Liver (tissue), 9 donors: Measurements from ENCODE around the gene STX16. TPM values are rescaled to one million over a fixed set of nuclear protein-coding genes. Genes with fewer than 3 reads are reported as not detected.

ENCODE experiments used
- DNase-seq: peaks from one replicate; pipeline ENCODE4 v3.0.0-alpha.2; 2017; ENCODE audit warnings: low spot score
- H3K27ac ChIP-seq, 2 donors: one replicate each; pipeline ENCODE4 v1.7.0; 2013; ENCODE audit warnings: inconsistent platforms in 2 of 2, low read length in 2 of 2, control low read depth in 1 of 2, low read depth in 1 of 2, mild to moderate bottlenecking in 1 of 2
- H3K27me3 ChIP-seq, 4 donors: one replicate each; pipeline versions ENCODE4 v1.6.1 to v1.7.0; 2013; ENCODE audit warnings: low read length in 3 of 4, inconsistent platforms in 1 of 4, mild to moderate bottlenecking in 1 of 4, moderate library complexity in 1 of 4; ENCODE audit not compliant: control insufficient read depth in 4 of 4, insufficient read depth in 4 of 4
- H3K36me3 ChIP-seq, 4 donors: one replicate each; pipeline versions ENCODE4 v1.6.1 to v1.7.0; 2013; ENCODE audit warnings: low read length in 3 of 4, mild to moderate bottlenecking in 3 of 4, low read depth in 1 of 4, moderate library complexity in 1 of 4; ENCODE audit not compliant: control insufficient read depth in 4 of 4, insufficient read depth in 3 of 4
- H3K4me1 ChIP-seq, 4 donors: one replicate each; pipeline versions ENCODE4 v1.6.1 to v1.7.0; 2013; ENCODE audit warnings: low read length in 3 of 4, mild to moderate bottlenecking in 3 of 4, moderate library complexity in 1 of 4; ENCODE audit not compliant: control insufficient read depth in 4 of 4, insufficient read depth in 4 of 4
- H3K4me3 ChIP-seq, 3 donors: one replicate each; pipeline versions ENCODE4 v1.6.1 to v1.7.0; 2013; ENCODE audit warnings: low read length in 3 of 3, control low read depth in 1 of 3, low read depth in 1 of 3, mild to moderate bottlenecking in 1 of 3
- H3K9ac ChIP-seq, 2 donors: one replicate each; pipeline ENCODE4 v1.7.0; 2013; ENCODE audit warnings: low read length in 2 of 2, mild to moderate bottlenecking in 2 of 2, moderate library complexity in 2 of 2, control low read depth in 1 of 2, low read depth in 1 of 2
- H3K9me3 ChIP-seq, 4 donors: one replicate each; pipeline versions ENCODE4 v1.6.1 to v1.7.0; 2013; ENCODE audit warnings: low read length in 3 of 4; ENCODE audit not compliant: control insufficient read depth in 4 of 4
- ATF3 ChIP-seq: IDR thresholded peaks from 2 replicates; pipeline ENCODE4 v1.6.1; 2016; ENCODE audit warnings: antibody characterized with exemption
- CTCF ChIP-seq: fragments of 150-350 bp; IDR thresholded peaks from 2 replicates; pipeline ENCODE4 v1.5.1; 2017; ENCODE audit warnings: improper control_type of control experiment, low read depth, low read length; ENCODE audit not compliant: missing input control
- EGR1 ChIP-seq, 2 donors: IDR thresholded peaks; 2 replicates each; pipeline ENCODE4 v1.6.1; 2016 to 2018; ENCODE audit warnings: antibody characterized with exemption in 2 of 2, low read depth in 2 of 2
- GABPA ChIP-seq, 2 donors: IDR thresholded peaks in 1 of 2; conservative IDR thresholded peaks in 1 of 2; 2 replicates each; pipeline ENCODE4 v1.6.1; 2016; ENCODE audit warnings: antibody characterized with exemption in 2 of 2, mild to moderate bottlenecking in 1 of 2, moderate library complexity in 1 of 2
- HNF4A ChIP-seq, 2 donors: conservative IDR thresholded peaks; 2 replicates each; pipeline ENCODE4 v1.6.1; 2016; ENCODE audit warnings: antibody characterized with exemption in 2 of 2, mild to moderate bottlenecking in 2 of 2
- HNF4G ChIP-seq: IDR thresholded peaks from 2 replicates; pipeline ENCODE4 v1.6.1; 2016; ENCODE audit warnings: antibody characterized with exemption
- JUND ChIP-seq, 2 donors: IDR thresholded peaks; 2 replicates each; pipeline ENCODE4 v1.6.1; 2016; ENCODE audit warnings: antibody characterized with exemption in 2 of 2
- NR2F2 ChIP-seq: IDR thresholded peaks from 2 replicates; pipeline ENCODE4 v1.6.1; 2016; ENCODE audit warnings: antibody characterized with exemption
- RAD21 ChIP-seq, 2 donors: IDR thresholded peaks; 2 replicates each; pipeline ENCODE4 v1.6.1; 2016; ENCODE audit warnings: antibody characterized with exemption in 2 of 2, mild to moderate bottlenecking in 2 of 2
- REST ChIP-seq: IDR thresholded peaks from 2 replicates; pipeline ENCODE4 v1.6.1; 2016; ENCODE audit warnings: antibody characterized with exemption, mild to moderate bottlenecking
- SP1 ChIP-seq: IDR thresholded peaks from 2 replicates; pipeline ENCODE4 v1.6.1; 2018; ENCODE audit warnings: antibody characterized with exemption, mild to moderate bottlenecking
- TAF1 ChIP-seq: conservative IDR thresholded peaks from 2 replicates; pipeline ENCODE4 v1.6.1; 2016; ENCODE audit warnings: antibody characterized with exemption, mild to moderate bottlenecking
- YY1 ChIP-seq: IDR thresholded peaks from 2 replicates; pipeline ENCODE4 v1.6.1; 2016; ENCODE audit warnings: antibody characterized with exemption, mild to moderate bottlenecking
- ZBTB33 ChIP-seq: IDR thresholded peaks from 2 replicates; pipeline ENCODE4 v1.6.1; 2016; ENCODE audit warnings: antibody characterized with exemption
- WGBS: extraction: QIAGEN DNeasy Blood & Tissue Kit; methylation state at CpG from one replicate; pipeline ENCODE4 v1.1.7; 2013; 5-methylcytosine and 5-hydroxymethylcytosine counted together
- polyA plus RNA-seq, 2 donors: library from polyadenylated mRNA; stranded (reverse) in 1 of 2; unstranded in 1 of 2; fragments of 200-250 nt in 1 of 2; fragments of >200 nt in 1 of 2; fragmentation: Nextera tagmentation in 1 of 2; extraction: Ambion mirVana in 1 of 2; gene quantifications; one replicate each; pipeline versions ENCODE4 v1.2.1 to v1.2.3, GENCODE V29; 2013 to 2015
- total RNA-seq, 2 donors: library from RNA; depleted of rRNA; stranded (reverse); fragments of >200 nt; gene quantifications; one replicate each; pipeline ENCODE4 v1.2.3, GENCODE V29; 2014
- donor health status: healthy.
- donor health status: healthy.
- donor health status: healthy.
- donor health status: healthy.
- donor health status: healthy.

STX16 gene
- total and polyA plus RNA-seq, 4 donors: 8.5 to 32.5 (median 16.6) TPM

DNA sequence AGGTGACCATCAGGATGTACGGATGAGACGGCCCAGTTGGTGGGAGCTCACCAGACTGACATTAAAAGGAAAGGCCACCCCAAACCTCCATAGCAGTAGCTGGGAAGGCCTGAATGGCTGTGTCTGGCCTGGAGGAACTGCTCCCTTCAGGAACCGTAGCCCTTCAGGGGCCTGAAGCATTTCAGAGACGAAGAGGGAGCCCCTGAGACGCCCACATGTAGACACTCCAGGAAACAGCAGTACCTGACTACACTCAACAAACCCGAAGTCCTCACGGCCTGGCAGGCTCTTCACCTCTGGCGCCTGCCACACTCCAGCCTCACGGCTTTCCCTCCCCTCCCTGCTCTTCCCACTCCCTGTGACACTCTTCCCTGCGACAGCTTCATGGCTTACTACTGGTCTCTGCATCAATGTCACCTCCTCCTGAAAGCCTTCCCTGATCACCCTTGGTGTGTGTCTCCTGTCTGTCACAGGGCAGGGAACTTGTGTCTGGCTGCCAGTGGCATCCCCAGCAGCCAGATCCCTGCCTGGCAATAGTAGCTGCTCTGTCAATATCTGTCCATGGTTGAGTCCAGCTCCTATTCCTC is 14.6 kb upstream of the STX16 start:
- H3K4me3 ChIP-seq: no peak overlapping the region
- DNase-seq: no peak

DNA sequence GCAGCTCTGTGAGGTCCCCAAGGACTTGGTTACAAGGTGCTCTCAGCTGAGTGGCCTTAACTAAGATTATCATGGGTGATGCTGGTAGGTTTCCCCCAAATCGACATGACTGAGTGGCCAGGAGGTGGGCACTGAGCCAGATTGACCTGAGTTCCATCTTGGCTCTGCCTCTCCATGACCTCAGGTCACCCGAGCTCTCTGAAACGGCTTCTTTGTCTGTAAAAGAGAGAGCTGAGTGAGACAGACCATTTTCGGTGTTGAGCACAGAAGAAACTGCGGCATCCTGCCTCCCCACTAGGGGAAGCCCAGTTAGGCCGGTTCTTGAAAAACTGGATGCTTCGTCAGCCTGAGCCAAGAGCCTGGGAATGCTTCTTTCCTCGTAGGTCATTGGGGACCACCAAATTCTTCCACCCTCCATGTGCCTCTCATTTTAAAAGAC is 14.1 kb upstream of the STX16 start:
- peaks cover 0 to 2% (median 0%) of the 10 kb centered on the region in 4 donors for H3K27me3 ChIP-seq
- H3K4me1 ChIP-seq: no peaks in the 10 kb centered on the region
- no peaks in the 10 kb centered on the region for H3K9me3 ChIP-seq
- no peak overlapping the region for H3K27ac ChIP-seq
- no peak overlapping the region for H3K9ac ChIP-seq
- H3K4me3 ChIP-seq: no peak overlapping the region
- H3K36me3 ChIP-seq: no peaks in the 10 kb centered on the region
- DNase-seq: no peak
- TF ChIP-seq JUND (IDR thresholded peaks at IDR 0.05) (no peak), TAF1 (no peak), NR2F2 (no peak), SP1 (no peak), CTCF (no peak), HNF4A (conservative IDR thresholded peaks at IDR 0.05) (no peak), RAD21 (IDR thresholded peaks at IDR 0.05) (no peak), EGR1 (IDR thresholded peaks at IDR 0.05; ENCODE audit: low read depth in 2 of 2) (no peak), HNF4G (no peak), ZBTB33 (no peak), REST (no peak)
- 76% methylated on average over 8 of the region's 8 CpGs for WGBS

More for the DNA sequence above, 14.6 kb upstream of the STX16 start:
- Histone ChIP-seq H3K4me1 (no peaks in the 10 kb centered on the region), H3K27me3 (peaks cover 0 to 2% (median 0%) of the 10 kb centered on the region in 4 donors), H3K36me3 (no peaks in the 10 kb centered on the region), H3K27ac (no peak overlapping the region), H3K9ac (no peak overlapping the region), H3K9me3 (no peaks in the 10 kb centered on the region)
- 85% methylated on average over 10 of the region's 10 CpGs for WGBS
- TF ChIP-seq EGR1 (IDR thresholded peaks at IDR 0.05; ENCODE audit: low read depth in 2 of 2) (no peak), ATF3 (no peak), GABPA (IDR thresholded peaks at IDR 0.05 in 1 of 2, conservative IDR thresholded peaks at IDR 0.05 in 1 of 2) (no peak), SP1 (no peak), REST (no peak), NR2F2 (no peak), RAD21 (IDR thresholded peaks at IDR 0.05) (no peak), YY1 (no peak), HNF4A (conservative IDR thresholded peaks at IDR 0.05) (no peak), TAF1 (no peak)
